NCI-H2227 (cell line): ENCODE data around the gene ZCCHC3.

Experiments
- DNase-seq: peaks from one replicate; lab custom pipeline; 2025; ENCODE audit not compliant: unreplicated experiment; lab: John Stamatoyannopoulos, UW

ZCCHC3 gene

GRCh38 chr20:341682-342081, 44.3 kb downstream of the ZCCHC3 start:
- no peak for DNase-seq

- DNase-seq: no peak
These were observed 45.7 kb downstream of the ZCCHC3 start for GRCh38 chr20:343107-343506.

GRCh38 chr20:346033-346639, 48.8 kb downstream of the ZCCHC3 start:
- no peak for DNase-seq

- DNase-seq: peak; percentile 84
These were observed 49.4 kb downstream of the ZCCHC3 start, which contains the start of gene NRSN2 for GRCh38 chr20:346640-347316. NRSN2 (plus strand) TSS chr20:347111; CDS start chr20:349644, 2,533 bp downstream.

GRCh38 chr20:347317-347639, 49.9 kb downstream of the ZCCHC3 start:
- no peak for DNase-seq

- DNase-seq: peak; percentile 99
These were observed 50.5 kb downstream of the ZCCHC3 start for GRCh38 chr20:347640-348484.

- DNase-seq: no peak
These were observed 51.8 kb downstream of the ZCCHC3 start for GRCh38 chr20:348972-349841.
